GM12878 (cell line): ENCODE data around the gene SMCO1. TPM values are rescaled to one million over a fixed set of nuclear protein-coding genes. Genes with fewer than 3 reads are reported as not detected.
A peak's percentile ranks its signal among the peaks of the same experiment; 100 is the strongest.

Experiments
- BACH1 ChIP-seq: fragments of 450-650 bp; IDR thresholded peaks from 2 replicates; pipeline ENCODE4 v1.6.1; 2017; ENCODE audit warnings: mild to moderate bottlenecking, borderline replicate concordance
- BCL11A ChIP-seq: IDR thresholded peaks from 2 replicates; pipeline ENCODE4 v1.6.1; 2011; ENCODE audit warnings: low read depth, low read length
- CBX5 ChIP-seq: sonication (generic); IDR thresholded peaks from 2 replicates; pipeline ENCODE4 v1.6.1; 2016; ENCODE audit warnings: low read depth, moderate library complexity, mild to moderate bottlenecking, inconsistent platforms
- DPF2 ChIP-seq: fragments of 450-650 bp; IDR thresholded peaks from 2 replicates; pipeline ENCODE4 v1.6.1; 2017; ENCODE audit warnings: mild to moderate bottlenecking
- EED ChIP-seq: sonication (generic); IDR thresholded peaks from 2 replicates; pipeline ENCODE4 v1.6.1; 2016; ENCODE audit warnings: antibody characterized with exemption, low read depth
- EGR1 ChIP-seq, 2 experiments: IDR thresholded peaks; 1 replicate in 1 of 2; 2 replicates in 1 of 2; pipeline ENCODE4 v1.6.1; 2011 to 2012; ENCODE audit warnings: low read depth in 2 of 2, low read length in 2 of 2, borderline replicate concordance in 1 of 2, mild to moderate bottlenecking in 1 of 2, moderate library complexity in 1 of 2
- ELK1 ChIP-seq: IDR thresholded peaks from 2 replicates; pipeline ENCODE4 v1.6.1; 2012; ENCODE audit warnings: low read depth, low read length, improper control_type of control experiment
- GATAD2B ChIP-seq: fragments of 450-650 bp; conservative IDR thresholded peaks from 2 replicates; pipeline ENCODE4 v1.6.1; 2017; ENCODE audit warnings: low read depth, mild to moderate bottlenecking, moderate library complexity
- HDGF ChIP-seq: fragments of 450-650 bp; IDR thresholded peaks from 2 replicates; pipeline ENCODE4 v1.6.1; 2016; ENCODE audit warnings: antibody characterized with exemption
- IKZF2 ChIP-seq, 2 experiments: fragments of 450-650 bp; IDR thresholded peaks; 2 replicates each; pipeline ENCODE4 v1.6.1; 2017; ENCODE audit warnings: mild to moderate bottlenecking in 2 of 2, moderate library complexity in 2 of 2
- MEF2A ChIP-seq: IDR thresholded peaks from 2 replicates; pipeline ENCODE4 v1.6.1; 2011; ENCODE audit warnings: low read depth, mild to moderate bottlenecking, low read length, moderate library complexity; ENCODE audit not compliant: insufficient read depth
- MTA2 ChIP-seq: fragments of 450-650 bp; IDR thresholded peaks from 2 replicates; pipeline ENCODE4 v1.6.1; 2016; ENCODE audit warnings: low read depth, mild to moderate bottlenecking, moderate library complexity
- MTA3 ChIP-seq: IDR thresholded peaks from 2 replicates; pipeline ENCODE4 v1.6.1; 2012; ENCODE audit warnings: low read length, inconsistent platforms, borderline replicate concordance
- MXI1 ChIP-seq: fragments of 150-350 bp; IDR thresholded peaks from 2 replicates; pipeline ENCODE4 v1.6.1; 2011; ENCODE audit warnings: low read depth, mild to moderate bottlenecking, inconsistent platforms, low read length, improper control_type of control experiment
- NFYA ChIP-seq: IDR thresholded peaks from 2 replicates; pipeline ENCODE4 v1.6.1; 2011; ENCODE audit warnings: low read depth, mild to moderate bottlenecking, low read length, improper control_type of control experiment, borderline replicate concordance
- POLR2AphosphoS5 ChIP-seq: IDR thresholded peaks from 2 replicates; pipeline ENCODE4 v1.6.1; 2011; ENCODE audit warnings: mild to moderate bottlenecking, low read length, inconsistent platforms
- RB1 ChIP-seq: fragments of 450-650 bp; formaldehyde crosslinking; IDR thresholded peaks from 2 replicates; pipeline ENCODE4 v1.6.1; 2017; ENCODE audit warnings: mild to moderate bottlenecking, borderline replicate concordance
- RCOR1 ChIP-seq: conservative IDR thresholded peaks from 2 replicates; pipeline ENCODE4 v1.6.1; 2012; ENCODE audit warnings: low read depth, low read length, improper control_type of control experiment
- RELA ChIP-seq: fragments of 450-650 bp; IDR thresholded peaks from 2 replicates; pipeline ENCODE4 v1.8.0; 2014; ENCODE audit warnings: borderline replicate concordance; ENCODE audit not compliant: partially characterized antibody
- RFX5 ChIP-seq: IDR thresholded peaks from 2 replicates; pipeline ENCODE4 v1.6.1; 2011; ENCODE audit warnings: low read depth, low read length, improper control_type of control experiment
- SIN3A ChIP-seq: IDR thresholded peaks from 2 replicates; pipeline ENCODE4 v1.6.1; 2012; ENCODE audit warnings: low read depth, low read length, improper control_type of control experiment
- SP1 ChIP-seq: IDR thresholded peaks from one replicate; pipeline ENCODE4 v1.6.1; 2011; ENCODE audit warnings: low read depth, low read length
- SPI1 ChIP-seq: IDR thresholded peaks from 2 replicates; pipeline ENCODE4 v1.6.1; 2011; ENCODE audit warnings: low read depth, mild to moderate bottlenecking, low read length, moderate library complexity, borderline replicate concordance; ENCODE audit not compliant: insufficient read depth
- STAT1 ChIP-seq: fragments of 450-650 bp; conservative IDR thresholded peaks from 2 replicates; pipeline ENCODE4 v1.6.1; 2014; ENCODE audit warnings: antibody characterized with exemption, mild to moderate bottlenecking
- STAT3 ChIP-seq: IDR thresholded peaks from 2 replicates; pipeline ENCODE4 v1.6.1; 2011; ENCODE audit warnings: low read depth, low read length, improper control_type of control experiment
- TARDBP ChIP-seq: IDR thresholded peaks from 2 replicates; pipeline ENCODE4 v1.6.1; 2016; ENCODE audit warnings: borderline replicate concordance
- TBL1XR1 ChIP-seq: IDR thresholded peaks from 2 replicates; pipeline ENCODE4 v1.6.1; 2012; ENCODE audit warnings: low read depth, low read length, improper control_type of control experiment
- YY1 ChIP-seq: IDR thresholded peaks from 2 replicates; pipeline ENCODE4 v1.6.1; 2011; ENCODE audit warnings: low read depth, mild to moderate bottlenecking, low read length
- ZSCAN29 ChIP-seq: fragments of 450-650 bp; IDR thresholded peaks from 2 replicates; pipeline ENCODE4 v1.6.1; 2017; ENCODE audit warnings: mild to moderate bottlenecking, moderate library complexity
- polyA plus RNA-seq, 11 experiments: library from polyadenylated mRNA; depleted of rRNA in 4 of 11; unstranded in 6 of 11; stranded (reverse) in 5 of 11; fragments of >200 nt; fragmentation: Nextera tagmentation in 4 of 11; fragmentation: Illumina TruSeq in 1 of 11; extraction: Ambion mirVana in 4 of 11; extraction: Trizol in 1 of 11; gene quantifications; 1 replicate in 1 of 11; 2 replicates in 10 of 11; pipeline versions ENCODE4 v1.2.1 to v1.2.3, GENCODE V29; 2011 to 2016; ENCODE audit warnings: inconsistent platforms in 2 of 11, missing spikeins in 2 of 11, low read depth in 1 of 11
- total RNA-seq, 4 experiments: library from RNA; depleted of rRNA in 3 of 4; stranded (reverse); fragments of >200 nt in 3 of 4; fragmentation: Illumina TruSeq in 1 of 4; extraction: Trizol in 1 of 4; gene quantifications; 2 replicates each; pipeline versions ENCODE4 v1.2.1 to v1.2.3, GENCODE V29; 2013 to 2021
- TF ChIP-seq, protein P1 (sequence below): fragments of 450-650 bp; IDR thresholded peaks from 2 replicates; pipeline ENCODE4 v1.6.1; 2016; ENCODE audit warnings: mild to moderate bottlenecking

SMCO1 gene
- total and polyA plus RNA-seq, 10 of the 15 experiments (the other 5 are each of a cell fraction or from before 2014, with no cell fraction given), result 0.05 TPM; not detected in 9

DNA sequence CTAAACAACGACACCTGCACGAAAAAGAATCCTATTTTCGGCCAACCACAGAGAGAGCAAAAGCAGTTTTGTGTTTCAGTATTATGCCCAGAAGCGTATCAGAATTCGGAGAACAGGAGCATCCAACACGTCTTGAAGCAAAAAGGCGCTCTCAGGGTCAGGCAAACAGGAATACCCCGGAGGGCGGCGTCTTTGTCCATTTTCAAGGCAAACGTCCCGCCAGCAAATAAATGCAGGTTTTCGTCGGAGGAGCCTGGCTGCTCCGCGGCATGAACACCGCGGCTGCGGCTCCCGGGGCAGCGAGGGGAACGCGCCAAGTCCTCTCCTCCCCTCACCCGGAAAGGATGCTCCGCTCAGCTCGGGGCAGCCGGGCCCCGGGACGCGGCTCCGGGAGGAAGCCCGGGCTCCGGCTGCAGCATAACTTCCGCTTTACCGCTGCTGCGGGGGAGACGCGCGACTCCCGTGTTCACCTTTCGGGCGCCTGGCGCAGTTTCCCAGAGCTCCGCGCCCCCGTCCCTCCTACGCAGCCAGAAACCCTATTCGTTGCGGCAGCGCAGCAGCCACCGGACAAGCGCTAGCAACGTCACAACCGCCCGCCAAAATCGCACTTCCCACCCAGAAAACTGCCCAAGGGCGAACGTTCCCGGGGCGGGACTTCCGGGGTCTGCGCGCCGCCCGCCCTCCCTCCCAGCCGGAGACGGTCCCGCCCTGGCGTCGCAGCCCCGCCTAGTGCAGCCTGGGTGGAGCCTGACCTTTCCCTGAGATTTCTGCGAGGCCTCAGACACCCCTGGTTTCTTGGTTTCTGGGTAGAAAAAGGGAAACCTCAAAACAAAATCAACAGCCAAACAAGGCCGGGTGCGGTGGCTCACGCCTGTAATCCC lies 11.7 kb downstream of the SMCO1 start, which contains the start of gene RNF168 (continued):
- TF ChIP-seq MEF2A (peak; percentile 60; the same call in 1 of the 2 replicates), DPF2 (peak; percentile 78), NFYA (no peak), TARDBP (0 out of 2 replicates have a peak, but pooled peaks have one; percentile 20), BACH1 (peak; percentile 36; the same call in 1 of the 2 replicates), MXI1 (0 out of 2 replicates have a peak, but pooled peaks have one; percentile 26), HDGF (no peak), SIN3A (0 out of 2 replicates have a peak, but pooled peaks have one; percentile 32), YY1 (peak; percentile 65), STAT1 (0 out of 2 replicates have a peak, but pooled peaks have one; percentile 36), CBX5 (0 out of 2 replicates have a peak, but pooled peaks have one; percentile 63), RFX5 (no peak), ELK1 (0 out of 2 replicates have a peak, but pooled peaks have one; percentile 37), STAT3 (no peak), GATAD2B (peak; percentile 86), MTA2 (0 out of 2 replicates have a peak, but pooled peaks have one; percentile 39), POLR2AphosphoS5 (peak; percentile 93), SP1 (peak; percentile 62), SPI1 (peak; percentile 60; the same call in 1 of the 2 replicates), RCOR1 (no peak), EED (peak; percentile 64; the same call in 1 of the 2 replicates), RB1 (0 out of 2 replicates have a peak, but pooled peaks have one; percentile 70), RELA (peak; percentile 38), TBL1XR1 (peak; percentile 69; the same call in 1 of the 2 replicates), IKZF2 (IDR thresholded peaks at IDR 0.05) (peak; percentile 69 to 72; a peak in 2 of 4 replicates), ZSCAN29 (0 out of 2 replicates have a peak, but pooled peaks have one; percentile 17), EGR1 (IDR thresholded peaks at IDR 0.05; ENCODE audit: borderline replicate concordance in 1 of 2, low read depth in 2 of 2, low read length in 2 of 2) (peak in 1 of 2 experiments; percentile 98; a peak in 2 of 3 replicates), BCL11A (peak; percentile 46; the same call in 1 of the 2 replicates), MTA3 (peak; percentile 28; the same call in 1 of the 2 replicates)
- TF ChIP-seq, protein P1, sequence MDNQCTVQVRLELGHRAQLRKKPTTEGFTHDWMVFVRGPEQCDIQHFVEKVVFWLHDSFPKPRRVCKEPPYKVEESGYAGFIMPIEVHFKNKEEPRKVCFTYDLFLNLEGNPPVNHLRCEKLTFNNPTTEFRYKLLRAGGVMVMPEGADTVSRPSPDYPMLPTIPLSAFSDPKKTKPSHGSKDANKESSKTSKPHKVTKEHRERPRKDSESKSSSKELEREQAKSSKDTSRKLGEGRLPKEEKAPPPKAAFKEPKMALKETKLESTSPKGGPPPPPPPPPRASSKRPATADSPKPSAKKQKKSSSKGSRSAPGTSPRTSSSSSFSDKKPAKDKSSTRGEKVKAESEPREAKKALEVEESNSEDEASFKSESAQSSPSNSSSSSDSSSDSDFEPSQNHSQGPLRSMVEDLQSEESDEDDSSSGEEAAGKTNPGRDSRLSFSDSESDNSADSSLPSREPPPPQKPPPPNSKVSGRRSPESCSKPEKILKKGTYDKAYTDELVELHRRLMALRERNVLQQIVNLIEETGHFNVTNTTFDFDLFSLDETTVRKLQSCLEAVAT, result peak; percentile 73; the same call in 1 of the 2 replicates
